Hippocampal formation (tissue), 2 donors: ENCODE data around the gene CTNNA3.

Source experiments
- DNase-seq, 2 donors: peaks; one replicate each; lab custom pipeline; 2025; lab: John Stamatoyannopoulos, UW

Gene CTNNA3

GRCh38 chr10:66651308-66652082 is 1044.5 kb downstream of the CTNNA3 start:
- no peak for DNase-seq

GRCh38 chr10:66649626-66650025 is 1046.4 kb downstream of the CTNNA3 start:
- DNase-seq: no peak

DNA sequence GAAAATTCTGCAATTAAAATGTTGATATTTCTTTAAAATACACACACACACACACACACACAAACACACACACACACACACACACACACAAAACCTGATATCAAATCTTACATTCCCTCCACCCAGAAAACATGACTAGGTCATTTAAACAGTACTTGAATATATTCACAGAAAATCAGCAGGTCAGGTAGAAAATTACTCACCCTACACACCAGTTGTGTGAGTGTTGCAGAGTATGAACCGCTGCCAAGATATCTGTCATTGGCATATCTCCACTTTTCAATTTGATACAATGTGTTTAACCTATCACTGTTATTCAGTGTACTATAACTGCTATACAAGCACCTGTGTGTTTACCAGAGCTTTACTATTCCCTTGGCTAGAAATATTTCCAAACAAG is 1053.8 kb downstream of the CTNNA3 start:
- no peak for DNase-seq

GRCh38 chr10:66639371-66639770 is 1056.6 kb downstream of the CTNNA3 start:
- DNase-seq: no peak

- DNase-seq: no peak
Observed at GRCh38 chr10:66637273-66638036, 1058.5 kb downstream of the CTNNA3 start.

- no peak for DNase-seq
Observed at GRCh38 chr10:66629996-66630395, 1066.0 kb downstream of the CTNNA3 start.

DNA sequence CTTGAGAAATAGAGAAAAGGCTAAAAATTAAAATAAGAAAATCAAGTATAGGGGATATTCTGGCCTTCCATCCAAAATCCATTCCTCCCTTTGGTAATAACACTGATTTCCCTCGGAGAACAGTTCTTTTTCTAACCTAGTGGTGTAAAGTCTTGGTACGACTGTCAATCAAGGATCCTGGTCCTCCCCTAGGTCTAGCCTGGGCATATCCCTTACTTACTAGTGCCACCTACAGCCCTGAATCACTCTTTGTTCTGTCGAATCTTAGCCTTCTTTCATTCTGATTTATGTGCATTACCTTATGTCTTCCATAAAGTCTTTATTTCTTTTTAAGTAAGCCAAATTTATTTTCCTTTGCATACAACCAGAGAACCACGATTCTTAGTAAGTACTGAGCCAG is 1068.8 kb downstream of the CTNNA3 start:
- DNase-seq: no peak

DNA sequence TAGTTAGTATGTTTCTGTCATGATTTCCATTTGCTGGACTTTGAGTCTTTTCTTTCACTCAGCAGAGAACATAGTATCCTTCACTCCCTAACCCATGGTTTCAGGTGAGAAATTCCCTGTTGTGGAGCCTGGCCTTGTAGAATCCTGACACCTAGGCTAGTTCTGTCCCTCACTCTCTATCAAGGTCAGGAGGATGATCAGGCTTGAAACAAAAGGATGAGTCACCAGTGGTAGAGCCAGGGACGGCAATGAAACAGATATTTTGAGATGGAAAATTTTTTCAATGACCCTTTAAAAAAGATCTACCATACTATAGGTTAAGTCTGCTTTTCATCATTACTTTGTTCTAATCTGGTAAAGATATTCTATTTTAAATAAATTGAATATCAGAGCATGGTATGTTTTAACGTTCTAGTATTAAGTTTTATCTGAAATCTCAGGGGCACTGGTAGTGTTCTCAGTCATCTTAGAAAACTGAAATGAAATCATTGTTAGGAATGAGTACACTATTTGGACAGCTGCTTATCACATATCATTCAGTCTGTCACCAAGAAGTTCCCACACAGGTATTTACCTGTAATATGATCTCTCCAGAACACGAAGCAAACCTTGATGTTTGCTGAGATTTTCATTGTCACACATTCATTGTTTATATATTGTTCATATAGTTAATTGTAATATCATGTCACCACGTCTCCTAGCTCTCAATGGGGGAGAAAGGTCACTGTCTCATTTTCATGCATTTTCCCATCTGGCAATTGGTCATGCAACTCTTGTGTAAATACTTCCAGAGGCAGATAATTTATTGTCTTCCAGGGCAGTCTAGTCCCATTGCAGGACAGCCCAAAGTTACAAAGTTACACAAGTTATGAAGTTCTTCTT is 1070.0 kb downstream of the CTNNA3 start:
- no peak for DNase-seq

DNA sequence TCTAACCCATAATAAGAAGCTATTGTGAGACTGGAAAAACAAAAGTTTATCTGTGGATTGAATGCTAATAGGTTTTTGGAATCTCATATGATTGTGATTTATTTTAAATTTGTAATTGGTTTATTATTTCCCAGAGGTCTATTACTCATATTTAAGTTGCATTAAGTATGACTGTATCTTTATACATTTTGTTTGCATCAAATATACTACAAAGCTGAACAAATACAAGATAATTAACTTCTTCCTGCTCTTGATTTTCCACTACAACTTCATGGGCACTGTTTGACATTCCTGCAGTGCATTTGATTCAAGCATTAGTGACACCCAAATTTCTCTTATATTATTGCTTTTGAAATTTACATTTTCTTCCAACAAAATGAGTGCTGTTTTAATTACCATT is 1073.9 kb downstream of the CTNNA3 start:
- no peak for DNase-seq

- DNase-seq: no peak
Observed at GRCh38 chr10:66604195-66604594, 1091.8 kb downstream of the CTNNA3 start.

- DNase-seq: no peak
Observed at GRCh38 chr10:66591865-66592264, 1104.1 kb downstream of the CTNNA3 start.

DNA sequence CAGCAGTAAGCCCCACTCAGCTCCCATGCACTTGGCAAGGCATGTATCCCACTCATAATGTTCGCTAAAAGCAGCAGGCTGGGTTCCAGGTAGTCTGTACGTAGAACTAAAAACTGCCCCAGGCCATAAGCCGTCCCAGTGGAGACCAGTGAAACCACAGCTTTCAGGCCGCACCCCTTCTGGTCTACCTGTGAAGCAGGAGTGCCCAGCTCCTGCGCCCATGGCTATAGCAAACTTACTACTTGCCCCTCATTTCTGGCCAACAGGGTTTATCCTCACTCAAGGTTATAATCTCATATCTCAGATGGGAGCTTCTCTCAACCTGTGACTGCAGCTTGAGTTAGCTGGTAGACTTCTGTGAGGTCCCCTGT is 1108.3 kb downstream of the CTNNA3 start:
- DNase-seq: no peak

DNA sequence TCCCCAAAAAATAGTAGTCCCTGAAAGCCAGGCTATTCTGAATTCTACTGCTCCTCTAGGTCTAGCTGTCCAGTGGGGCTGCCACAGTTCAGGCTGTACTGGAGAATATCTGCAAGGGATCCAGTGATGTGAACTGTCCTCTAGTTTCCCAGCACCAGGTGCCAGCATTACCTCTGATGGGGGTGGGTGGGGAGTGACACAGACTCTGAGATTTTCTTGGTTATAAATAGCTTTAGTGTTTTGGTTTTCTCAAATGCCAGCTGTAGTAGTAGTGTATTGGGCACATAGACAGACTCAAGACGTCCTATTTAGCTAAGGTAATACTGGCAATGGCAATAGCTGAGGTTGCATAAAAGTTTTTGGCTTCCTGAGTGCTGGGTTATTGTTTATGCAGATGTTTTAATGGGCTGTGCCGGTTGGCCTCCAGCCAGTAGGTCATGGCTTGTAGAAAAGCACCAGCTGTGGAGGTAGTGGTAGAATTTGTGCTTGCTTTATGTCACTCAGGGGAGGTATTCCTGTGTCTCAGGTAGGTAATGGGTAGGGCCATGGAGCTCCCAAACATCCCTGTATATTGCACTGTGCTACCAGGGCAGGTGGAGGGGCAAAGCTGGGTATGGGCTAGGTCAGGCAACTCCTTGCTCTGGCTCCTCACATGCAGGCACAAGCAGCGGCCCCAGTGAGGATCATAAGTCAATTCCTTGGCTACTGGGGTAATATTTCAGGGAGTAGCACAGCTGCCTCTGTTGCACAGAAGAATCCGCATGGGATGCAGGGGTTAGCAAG is 1108.9 kb downstream of the CTNNA3 start:
- no peak for DNase-seq

DNA sequence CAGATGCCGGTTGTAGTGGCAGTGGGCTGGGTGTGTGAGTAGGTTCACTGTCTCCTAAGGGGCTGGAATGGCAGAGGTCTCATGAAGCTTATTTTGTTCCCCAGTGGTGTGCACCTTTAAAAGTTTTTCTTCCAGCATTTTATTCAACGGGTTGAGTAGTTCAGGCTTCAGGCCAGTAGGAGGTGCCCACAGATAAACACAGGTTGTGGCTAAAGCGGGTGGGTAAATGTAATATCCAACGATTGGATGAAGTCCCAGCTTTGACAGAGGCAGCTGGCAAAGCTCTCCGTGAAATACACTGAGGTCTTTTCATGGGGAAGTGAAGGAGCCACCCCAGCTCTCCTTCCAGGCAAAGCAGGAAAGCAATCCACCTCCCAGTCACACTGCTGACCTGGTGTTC is 1109.9 kb downstream of the CTNNA3 start:
- no peak for DNase-seq

DNA sequence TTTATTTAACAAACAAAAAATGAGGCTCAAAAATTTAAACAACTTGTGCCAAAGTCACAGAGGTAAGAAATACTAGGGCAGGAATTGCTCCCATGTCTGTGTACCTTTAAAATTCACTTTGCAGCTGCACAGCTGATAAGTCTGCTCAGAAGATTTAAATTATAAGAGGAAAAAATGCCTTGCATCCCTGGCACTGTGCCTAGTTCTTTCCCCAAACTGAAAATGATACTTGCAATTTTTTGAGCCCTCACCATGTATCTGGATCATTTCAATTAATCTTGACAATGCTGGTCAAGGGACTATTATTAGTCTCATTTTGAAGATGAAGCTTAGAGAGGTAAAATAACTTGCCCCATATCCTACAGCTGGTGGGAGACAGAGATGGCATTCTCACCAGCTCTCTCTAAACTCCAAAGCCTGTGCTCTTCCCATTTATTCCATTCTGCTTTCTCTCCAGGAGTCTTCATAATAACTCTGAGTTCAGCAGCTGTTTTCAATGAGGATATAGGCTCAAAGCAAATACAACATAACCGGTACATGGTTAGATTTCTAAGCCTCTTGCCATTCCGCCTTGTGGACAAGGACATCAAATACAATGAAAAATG is 1120.6 kb downstream of the CTNNA3 start:
- DNase-seq: no peak

- no peak for DNase-seq
Observed at GRCh38 chr10:66572700-66573099, 1123.3 kb downstream of the CTNNA3 start.

GRCh38 chr10:66565999-66566398 is 1130.0 kb downstream of the CTNNA3 start:
- DNase-seq: no peak

DNA sequence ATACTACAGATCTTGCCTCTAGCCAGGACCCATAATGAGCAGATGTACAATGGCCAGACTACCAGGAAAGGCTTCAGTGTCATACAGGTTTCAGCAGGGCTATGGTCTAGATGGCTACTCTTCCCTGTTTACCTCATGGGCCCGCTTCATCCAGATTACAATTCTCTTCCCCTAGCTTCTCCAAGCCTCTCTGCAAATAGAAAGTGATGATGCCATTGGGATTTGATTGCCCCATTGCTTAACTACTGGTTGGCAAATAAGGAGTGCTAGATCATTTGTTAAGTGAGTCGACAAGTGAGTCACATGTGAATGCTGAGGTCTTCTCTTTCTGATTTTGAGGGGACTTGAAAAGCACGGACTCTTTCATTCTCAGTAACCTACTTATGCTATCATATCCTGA is 1131.7 kb downstream of the CTNNA3 start:
- no peak for DNase-seq

DNA sequence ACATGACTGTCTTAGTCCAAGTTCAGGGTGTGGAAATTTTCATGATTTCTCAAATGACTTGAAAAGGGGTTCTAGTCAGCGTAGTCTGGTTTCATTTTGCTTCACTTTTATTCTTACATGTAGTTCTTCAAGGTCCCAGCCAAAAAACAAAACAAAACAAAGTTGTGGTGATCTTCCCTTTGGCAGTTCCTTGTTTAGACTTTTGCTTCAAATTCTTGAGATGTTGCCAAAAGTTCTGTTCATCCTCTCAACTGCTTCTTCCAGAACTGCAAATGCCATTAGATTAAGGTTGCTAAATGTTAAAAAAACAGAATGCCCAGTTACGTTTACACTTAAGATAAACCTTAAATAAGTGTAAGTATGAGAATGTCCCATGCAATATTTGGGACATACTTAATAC is 1140.9 kb downstream of the CTNNA3 start:
- DNase-seq: no peak

DNA sequence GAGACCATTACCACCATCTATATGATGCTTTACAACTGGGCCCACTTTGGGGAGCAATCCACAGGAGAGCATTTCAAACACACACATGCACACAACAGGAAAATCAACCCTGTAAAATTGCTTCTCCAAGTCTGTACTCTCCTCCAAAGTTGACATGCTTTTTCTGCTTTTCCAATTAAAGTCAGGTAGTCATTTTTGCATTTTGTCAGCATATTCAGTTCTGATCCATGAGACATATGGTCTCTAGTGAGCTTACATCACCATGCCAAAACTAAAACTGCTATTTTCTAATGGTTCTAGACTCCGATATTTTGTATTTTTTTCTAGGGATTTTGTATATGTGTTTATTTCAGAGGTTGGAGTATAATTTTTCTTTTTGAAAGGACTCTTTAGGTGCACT is 1143.7 kb downstream of the CTNNA3 start:
- DNase-seq: no peak

- no peak for DNase-seq
Observed at GRCh38 chr10:66550351-66550750, 1145.6 kb downstream of the CTNNA3 start.
